Epithelial cell of proximal tubule (primary cell): ENCODE measurements around the gene HLCS. TPM values are rescaled to one million over a fixed set of nuclear protein-coding genes. Genes with fewer than 3 reads are reported as not detected.

Experiments used
- DNase-seq: peaks from one replicate; pipeline ENCODE4 v3.0.0-alpha.2; 2011; ENCODE audit warnings: low read depth
- H3K4me3 ChIP-seq: 2 replicates; pipeline ENCODE4 v1.5.1; 2011; ENCODE audit warnings: low read depth, mild to moderate bottlenecking, low read length
- CTCF ChIP-seq: conservative IDR thresholded peaks from 2 replicates; pipeline ENCODE4 v1.5.1; 2012; ENCODE audit warnings: low read depth, mild to moderate bottlenecking, low read length
- total RNA-seq: library from RNA; depleted of rRNA; stranded (reverse); fragments of >200 nt; gene quantifications from 2 replicates; pipeline ENCODE4 v1.2.3, GENCODE V29; 2015

HLCS gene
- total RNA-seq, 1 donor from 2014 or later: 21.0 TPM

GRCh38 chr21:36741506-36741905, 225.0 kb downstream of the HLCS start:
- TF ChIP-seq CTCF: no peak
- H3K4me3 ChIP-seq: no peak overlapping the region
- DNase-seq: no peak

DNA sequence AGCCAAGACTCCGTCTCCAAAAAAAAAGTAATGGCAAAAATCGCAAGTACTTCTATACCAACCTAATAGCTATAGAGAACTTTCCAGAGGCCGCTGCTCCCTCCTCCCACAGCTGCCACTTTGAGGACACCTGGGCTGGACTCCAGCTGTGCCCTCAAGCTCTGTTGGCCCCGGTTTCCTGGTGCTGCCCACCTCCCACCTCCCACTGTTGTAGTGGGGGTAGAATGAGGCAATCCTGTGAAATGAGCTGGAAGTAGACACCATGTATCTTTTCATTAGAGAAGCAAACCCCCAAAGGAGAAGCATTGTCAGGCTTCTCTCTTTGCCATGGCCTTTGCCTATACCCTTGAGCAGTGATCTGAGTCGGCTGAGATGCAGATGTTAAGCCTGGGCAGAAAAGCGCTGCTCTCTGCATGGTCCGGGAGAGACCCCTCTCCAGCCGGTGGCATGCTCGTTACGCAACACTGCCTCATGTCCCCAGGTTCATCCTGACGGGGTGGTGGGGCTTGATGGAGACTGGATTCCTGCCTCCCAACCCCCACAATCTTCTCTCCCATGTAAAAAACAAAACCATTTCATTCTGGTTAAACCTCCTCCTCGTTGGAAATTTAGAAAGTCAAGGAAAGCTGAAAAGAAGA, 227.9 kb downstream of the HLCS start:
- no peak for DNase-seq
- no peak for TF ChIP-seq CTCF
- H3K4me3 ChIP-seq: no peak overlapping the region

DNA sequence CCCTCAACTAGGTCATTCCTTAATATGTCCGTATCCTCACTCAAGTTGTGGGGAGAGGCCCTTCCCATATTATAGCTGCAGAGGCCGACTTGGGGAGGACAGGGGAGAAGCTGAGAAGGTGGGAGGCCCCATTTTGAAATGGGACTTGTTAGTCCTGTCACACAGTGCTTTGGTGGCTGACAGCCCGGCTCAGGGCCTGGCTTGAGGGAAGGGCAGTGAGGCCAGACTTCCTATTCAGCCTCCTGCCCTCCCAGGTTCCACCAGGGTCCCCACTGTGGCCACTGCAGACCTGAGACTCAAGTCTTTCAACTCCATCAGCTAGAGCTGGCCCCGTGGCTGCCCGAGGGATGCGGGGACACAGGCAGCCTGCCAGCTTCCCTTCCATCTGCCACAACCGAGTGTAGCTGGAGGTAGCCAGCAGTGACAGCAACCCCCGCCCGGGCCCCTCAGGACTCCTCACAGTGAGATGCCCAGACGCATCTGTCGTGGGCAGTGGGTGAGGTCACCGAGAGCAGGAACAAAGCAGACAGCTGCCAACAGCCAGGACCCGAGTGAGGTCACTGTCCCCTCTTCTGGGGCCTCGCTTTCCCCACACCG, 230.6 kb downstream of the HLCS start:
- H3K4me3 ChIP-seq: no peak overlapping the region
- DNase-seq: no peak
- TF ChIP-seq CTCF: no peak

DNA sequence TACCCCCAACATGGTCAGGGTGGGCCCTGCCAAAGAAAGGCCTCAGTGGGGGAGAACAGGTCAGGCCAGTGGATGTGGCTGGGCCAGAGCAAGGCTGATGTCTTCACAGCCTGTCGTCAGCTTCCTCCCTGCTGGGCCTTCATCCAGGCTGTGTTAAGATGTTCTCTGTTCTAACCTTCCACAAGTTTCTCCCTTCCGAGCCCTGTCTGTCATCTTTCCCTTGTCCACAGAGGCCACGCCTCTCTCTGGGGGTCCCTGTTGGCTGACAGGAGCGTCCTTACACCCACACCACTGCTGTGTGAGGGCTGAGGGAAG, 231.3 kb downstream of the HLCS start:
- H3K4me3 ChIP-seq: no peak overlapping the region
- no peak for DNase-seq
- no peak for TF ChIP-seq CTCF

DNA sequence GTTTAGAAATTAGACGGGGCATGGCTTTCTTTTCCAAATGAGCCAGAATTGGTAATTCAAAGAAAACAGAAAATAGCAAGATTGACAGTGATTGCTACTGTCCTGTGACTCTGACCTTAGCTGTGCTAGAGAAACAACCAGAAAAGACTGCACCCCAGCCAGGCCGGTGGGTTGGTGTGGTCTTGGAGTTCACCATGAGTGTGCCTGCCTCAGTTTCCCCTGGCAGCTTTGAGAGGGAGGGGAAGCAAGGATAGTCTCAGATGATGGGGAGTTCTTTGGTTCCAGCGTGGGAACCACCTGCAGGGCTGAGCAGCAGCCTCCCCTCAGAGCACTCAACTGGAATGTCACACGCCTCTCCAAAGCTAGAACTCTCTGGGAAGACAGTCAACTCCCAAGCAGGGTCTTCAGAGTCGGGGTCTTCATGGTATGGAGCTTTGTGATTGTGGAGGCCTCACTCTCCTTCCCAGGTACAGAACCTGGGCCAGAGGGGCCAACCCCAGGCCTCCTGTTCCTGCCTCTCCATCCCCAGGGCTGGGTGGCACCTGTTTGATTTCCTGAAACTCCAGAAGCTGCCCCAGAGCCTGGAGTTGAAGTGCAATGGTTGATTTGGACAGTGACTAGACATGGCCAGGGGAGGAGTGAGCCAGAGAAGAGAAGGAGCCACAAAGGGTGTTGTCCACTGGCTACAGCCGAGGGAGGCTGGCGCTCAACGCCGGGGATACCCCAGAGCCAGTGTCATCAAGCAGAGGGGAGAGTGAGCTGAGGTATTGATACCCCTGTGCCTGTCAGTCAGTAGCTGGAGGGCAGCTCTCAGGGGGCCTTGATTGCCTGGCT, 231.9 kb downstream of the HLCS start:
- no peak for DNase-seq
- H3K4me3 ChIP-seq: no peak overlapping the region
- TF ChIP-seq CTCF: no peak

- DNase-seq: no peak
- no peak overlapping the region for H3K4me3 ChIP-seq
- no peak for TF ChIP-seq CTCF
These were observed 232.6 kb downstream of the HLCS start for GRCh38 chr21:36733857-36734256.
